ENCODE results near the gene BNIP2.
"Not testable (repeated sequence)": the region's sequence is repeated elsewhere in the genome, so short reads cannot be mapped to it uniquely, and the experiment has no call there.

Gene BNIP2, protein sequence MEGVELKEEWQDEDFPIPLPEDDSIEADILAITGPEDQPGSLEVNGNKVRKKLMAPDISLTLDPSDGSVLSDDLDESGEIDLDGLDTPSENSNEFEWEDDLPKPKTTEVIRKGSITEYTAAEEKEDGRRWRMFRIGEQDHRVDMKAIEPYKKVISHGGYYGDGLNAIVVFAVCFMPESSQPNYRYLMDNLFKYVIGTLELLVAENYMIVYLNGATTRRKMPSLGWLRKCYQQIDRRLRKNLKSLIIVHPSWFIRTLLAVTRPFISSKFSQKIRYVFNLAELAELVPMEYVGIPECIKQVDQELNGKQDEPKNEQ

DNA sequence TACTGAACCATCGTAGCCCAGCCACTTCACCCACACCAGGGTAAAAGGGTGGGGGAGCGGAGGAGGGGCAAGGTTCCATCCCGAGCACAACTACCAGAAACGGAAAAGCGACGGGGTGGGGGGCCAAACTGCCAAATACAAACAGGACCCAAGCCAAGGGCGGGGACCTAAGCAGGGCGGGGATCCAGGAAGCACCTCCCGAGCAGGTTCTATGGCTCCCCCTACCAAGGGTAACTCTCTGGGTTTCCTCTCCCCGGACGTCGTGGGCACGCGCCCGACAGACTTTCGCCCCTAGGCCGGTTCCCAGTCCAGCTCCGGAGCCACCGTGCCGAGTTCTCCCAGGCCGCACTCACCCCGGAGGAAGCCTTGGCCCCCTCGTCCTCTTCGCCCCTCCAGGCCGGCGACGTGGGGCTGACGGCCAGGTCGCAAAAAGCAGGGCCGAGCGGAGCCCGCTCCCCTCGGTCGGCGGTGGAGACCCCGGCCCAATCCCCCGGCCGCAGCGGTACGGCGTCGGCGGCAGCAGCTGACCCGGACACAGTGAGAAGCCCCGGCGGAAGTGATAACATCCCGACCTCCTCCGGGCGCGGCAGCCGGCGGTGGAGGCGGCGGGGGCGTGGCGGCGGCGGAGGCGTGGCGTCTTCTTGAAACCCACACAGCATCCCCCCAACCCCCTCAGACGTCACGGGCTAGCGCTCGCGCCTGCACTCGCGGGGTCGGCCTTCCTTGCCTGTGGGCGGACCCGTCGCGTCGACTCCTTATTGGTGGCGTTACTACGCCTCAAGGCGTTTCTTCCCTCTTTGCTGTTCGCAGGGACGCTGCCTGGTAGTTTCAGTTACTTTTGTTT lies at the start of gene BNIP2:
TSS of gene BNIP2 (minus strand) at position 539 of the 844 bp plus-strand sequence. CDS start 6,863 bp downstream, outside the sequence.
- peak; percentile 77 for DNase-seq

DNA sequence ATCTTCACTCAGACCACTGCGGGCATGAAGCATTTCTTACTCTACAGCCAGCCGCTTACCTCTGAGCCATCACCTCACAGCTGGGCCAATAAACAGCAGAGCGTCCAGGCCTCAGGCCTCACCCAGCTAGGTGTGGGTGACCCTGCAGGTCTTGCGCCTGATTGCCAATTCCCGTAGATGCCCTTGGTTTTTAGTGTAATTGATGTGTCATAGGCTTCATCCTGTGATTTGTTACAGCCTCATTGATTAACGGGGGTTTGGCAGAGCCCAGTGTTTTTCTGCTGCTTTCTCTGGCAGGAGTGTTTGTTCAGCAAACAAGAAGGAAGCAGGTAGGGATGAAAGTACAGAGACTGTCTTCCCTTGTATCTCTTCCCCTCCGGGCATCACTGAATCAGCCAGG lies 49.6 kb upstream of the BNIP2 start:
- DNase-seq, result no peak

DNA sequence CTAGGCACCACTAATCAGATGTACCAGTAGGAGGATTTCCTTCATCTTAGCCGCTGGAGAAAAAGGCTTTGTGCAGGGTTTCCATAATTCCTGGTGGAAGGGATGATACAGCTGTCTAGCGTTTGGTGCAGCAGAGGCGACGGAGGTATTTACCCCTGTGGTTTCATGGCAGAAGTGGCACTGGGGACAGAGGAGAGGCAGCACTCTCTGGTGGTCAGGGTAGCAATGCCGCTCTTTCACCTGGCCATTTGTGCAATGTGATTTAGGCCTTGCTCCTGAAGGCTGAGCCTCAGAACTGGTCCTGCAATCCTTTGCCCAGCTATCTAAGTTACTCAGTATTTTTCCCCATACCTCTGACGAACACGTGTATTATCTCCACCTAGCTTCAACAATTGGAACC lies 47.1 kb upstream of the BNIP2 start:
- DNase-seq, result no peak

DNA sequence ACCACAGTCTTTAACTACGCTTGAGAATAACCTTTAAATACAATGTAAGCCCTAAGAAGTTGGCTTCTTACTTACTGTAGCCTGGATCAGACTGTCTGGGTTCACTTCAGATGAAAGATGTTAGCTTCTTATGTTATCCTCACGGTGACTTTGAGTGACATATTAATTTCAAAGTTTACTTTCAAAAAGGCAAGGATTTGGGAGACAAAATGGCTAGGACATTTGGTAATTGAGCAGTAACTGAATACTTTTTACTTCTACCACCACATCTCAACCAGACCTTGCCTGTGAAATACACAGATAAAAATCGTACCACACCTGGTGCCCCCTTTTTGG lies 36.0 kb upstream of the BNIP2 start:
- DNase-seq, result no peak

DNA sequence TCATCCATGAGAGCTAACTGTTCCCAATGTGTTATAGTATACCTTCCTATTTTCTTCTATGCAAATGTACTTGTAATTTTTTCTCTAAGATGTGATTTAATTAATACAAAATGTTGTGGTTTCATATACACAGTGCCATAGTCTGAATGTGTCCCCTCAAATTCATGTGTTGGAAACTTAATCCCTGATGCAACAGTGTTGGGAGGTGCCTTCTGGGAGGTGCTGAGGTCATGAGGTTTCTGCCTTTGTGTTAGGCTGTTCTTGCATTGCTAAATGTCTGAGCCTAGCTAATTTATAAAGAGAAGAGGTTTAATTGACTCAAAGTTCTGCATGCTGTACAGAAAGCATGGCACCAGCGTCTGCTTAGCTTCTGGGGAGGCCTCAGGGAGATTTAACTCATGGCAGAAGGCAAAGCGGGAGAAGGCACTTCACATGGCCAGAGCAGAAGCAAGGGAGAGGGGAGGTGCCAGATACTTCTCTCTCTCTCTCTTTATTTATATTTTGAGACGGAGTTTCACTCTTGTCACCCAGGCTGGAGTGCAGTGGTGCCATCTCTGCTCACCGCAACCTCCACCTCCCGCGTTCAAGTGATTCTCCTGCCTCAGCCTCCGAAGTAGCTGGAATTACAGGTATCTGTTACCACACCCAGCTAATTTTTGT lies 34.7 kb upstream of the BNIP2 start:
- no peak for DNase-seq

DNA sequence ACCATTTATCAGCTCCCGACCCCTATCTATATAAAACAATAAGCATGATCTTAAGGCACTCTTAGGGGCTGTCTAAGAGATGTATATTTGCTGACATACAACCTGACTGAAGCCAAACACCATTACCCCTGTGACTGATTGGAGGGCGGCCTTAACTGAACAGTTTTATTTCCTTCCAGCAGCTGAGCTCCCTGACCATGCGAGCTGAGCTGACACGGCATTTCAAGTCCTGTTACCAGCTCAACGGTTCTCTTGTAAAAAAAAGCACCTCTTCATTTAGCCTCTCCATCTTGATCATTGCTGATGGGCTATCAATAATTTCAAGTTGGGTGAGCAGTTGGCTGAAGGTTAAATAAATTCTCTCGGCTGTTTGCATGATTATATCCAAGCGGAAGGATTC lies 33.4 kb upstream of the BNIP2 start:
- DNase-seq, result no peak

DNA sequence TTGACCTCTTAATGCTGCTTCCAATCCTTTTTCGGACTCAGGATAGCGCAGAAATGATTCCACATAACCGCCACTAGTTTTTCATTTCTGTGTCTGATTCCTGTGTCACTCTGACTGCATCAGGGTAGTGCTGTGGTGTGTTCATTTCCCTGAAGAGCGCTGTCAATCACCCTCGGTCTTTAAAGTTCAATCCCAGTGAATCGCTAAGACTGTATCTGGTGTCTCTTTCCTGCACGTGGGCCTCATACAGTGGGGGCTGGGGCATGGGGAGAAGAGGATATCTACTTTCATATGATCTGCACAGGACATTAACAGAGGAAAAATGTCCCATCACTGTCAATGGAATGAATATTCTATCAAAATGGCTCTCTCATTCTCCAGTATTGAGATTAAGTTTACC lies 32.9 kb upstream of the BNIP2 start:
- DNase-seq, result no peak

DNA sequence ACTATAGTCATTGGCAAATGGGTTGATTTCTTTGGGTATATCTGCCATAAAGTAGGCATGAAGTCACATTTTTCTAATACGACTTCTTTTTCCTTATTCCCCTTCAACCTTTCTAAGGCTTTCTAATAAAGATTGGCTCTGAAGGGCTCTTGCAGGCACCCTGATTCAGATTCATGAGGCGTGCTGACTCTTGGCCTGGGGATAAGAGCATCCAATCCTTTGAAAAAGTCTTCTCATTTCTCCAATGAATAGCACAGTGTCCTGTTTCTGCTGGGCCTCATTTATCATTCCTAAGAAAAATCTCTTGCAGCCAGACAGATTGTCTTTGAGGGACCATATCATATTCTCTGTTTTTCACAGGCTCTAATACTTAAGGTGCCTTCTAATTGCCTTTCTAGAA lies 32.3 kb upstream of the BNIP2 start:
- no peak for DNase-seq

DNA sequence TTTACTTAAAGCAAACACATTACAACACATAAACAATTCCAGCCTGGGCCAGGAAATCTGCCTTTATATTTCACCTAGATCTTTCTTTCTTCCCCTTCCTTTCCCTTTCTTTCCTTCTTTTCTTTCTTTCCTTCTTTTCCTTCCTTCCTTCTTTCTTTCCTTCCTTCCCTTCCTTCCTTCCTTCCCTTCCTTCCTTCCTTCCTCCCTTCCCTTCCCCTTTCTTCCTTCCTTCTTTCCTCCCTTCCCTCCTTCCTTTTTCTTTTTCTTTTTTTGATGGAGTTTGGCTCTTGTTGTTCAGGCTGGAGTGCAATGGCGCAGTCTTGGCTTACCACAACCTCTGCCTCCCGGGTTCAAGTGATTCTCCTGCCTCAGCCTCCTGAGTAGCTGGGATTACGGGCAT lies 24.1 kb upstream of the BNIP2 start:
- no peak for DNase-seq

DNA sequence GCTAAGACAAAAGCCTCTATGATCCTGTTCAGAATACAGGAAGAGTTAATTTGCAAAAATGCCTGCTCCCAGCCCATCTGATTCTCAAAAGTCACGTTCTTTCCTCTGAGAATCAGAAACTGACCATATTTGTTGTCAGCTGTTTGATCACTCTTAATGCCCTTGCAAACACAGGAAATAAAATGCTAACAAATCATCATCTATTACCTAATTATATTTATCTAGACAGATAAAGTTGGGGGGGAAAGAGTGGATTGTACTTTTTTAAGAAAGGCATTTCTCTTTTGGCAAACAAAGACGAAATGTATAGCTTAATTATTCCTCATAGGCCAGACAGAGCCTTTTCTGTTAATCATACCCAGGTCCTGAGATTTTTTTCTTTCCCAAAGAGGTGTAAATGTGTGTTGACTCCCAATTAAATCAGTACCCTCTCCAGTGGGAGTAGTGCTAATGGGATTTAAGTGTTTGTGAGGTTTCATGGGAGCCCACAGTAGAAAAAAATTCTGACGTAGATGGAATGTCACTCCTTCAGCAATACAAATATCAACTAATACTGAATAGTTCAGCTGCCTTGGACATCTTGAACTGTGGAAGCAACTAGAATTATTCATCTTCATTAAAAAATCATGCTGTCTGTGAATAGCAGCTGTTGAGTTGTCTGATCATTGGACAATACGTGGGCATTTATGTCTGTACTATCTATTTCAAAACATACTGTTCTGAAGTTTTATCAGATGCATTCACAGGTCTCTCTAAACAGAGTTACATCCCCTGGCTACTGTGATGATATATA lies 22.5 kb upstream of the BNIP2 start:
- DNase-seq, result no peak

DNA sequence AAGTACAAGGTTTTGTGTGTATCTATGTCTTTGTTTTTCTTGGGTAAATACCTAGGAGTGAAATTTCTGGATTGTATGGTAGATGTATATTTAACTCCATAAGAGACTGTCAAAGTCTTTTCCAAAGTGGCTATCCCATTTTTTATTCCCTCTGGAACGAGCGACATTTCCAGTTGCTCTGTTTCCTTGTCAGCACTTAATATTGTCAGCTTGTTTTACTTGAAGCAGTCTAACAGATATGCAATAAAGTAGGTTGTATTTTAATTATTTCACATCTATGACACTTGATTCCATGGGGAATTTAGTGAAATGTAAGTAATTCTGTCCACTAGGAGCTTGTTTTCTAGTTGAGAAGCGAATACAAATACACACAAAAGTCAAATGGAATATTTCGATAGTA lies 18.5 kb upstream of the BNIP2 start:
- no peak for DNase-seq

DNA sequence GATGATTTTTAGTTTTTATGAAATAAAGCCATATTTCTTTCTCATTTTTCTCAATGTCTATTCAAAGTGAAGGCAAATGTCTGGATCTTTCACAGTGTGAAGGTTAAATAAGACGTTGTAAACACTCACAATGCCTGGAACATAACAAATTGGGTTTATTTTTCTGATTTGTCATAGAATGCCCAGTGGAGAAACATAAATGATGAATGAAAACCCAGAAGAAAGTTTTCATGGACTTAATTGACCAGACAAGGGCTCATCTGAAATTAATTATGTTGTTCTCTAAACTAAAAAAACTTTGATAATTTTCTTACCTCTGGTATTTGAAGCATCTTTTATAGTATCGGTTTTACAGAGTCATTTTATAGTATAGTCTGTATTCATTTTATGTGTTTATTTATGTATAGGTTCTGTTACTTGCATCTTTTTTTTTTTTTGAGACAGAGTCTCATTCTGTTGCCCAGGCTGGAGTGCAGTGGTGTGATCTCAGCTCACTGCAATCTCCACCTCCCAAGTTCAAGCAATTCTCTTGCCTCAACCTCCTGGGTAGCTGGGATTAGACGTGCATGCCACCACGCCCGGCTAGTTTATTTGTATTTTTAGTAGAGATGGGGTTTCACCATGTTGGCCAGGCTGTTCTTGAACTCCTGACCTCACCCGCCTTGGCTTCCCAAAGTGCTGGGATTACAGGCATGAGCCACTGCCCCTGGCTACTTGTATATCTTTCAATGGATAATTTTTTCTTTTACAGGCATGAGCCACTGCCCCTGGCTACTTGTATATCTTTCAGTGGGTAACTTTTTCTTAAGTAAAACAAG lies 15.1 kb upstream of the BNIP2 start:
- no peak for DNase-seq

DNA sequence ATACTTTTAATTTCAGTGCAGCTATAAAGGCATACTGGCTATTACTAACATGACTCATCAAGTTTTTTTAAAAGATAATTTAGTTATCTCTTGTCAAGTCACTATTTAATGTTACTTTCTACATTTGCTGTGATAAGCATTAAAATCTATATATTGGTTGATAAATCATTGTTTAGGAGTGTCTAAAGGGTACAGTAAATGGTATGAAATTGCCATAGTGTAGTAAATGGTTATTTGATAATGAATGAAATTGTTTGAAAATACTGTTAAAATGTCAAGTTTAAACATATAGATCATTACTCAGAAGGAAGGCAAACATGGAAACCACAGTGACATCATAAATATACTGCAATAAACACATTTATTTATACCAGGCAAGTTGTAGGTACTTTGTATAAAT lies 13.2 kb upstream of the BNIP2 start:
- DNase-seq, result no peak

DNA sequence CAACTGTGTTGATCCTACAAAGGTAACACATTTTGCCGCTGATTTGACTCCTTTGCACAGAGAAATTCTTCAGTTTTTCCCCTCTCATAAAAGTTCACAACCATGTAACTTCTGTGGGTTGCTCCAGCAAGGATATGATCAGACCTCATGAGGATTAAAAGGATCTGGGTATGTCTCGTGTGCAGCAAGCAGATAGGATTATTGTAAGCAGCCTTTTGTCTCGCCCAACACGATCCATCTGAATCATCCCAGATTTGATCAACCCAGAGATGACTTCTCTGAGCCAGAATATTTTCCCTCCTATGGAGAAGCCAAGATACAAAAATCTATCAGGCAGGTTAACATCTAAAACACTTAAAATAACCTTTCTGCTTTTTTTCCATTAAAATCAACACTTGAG lies 12.8 kb upstream of the BNIP2 start:
- no peak for DNase-seq

DNA sequence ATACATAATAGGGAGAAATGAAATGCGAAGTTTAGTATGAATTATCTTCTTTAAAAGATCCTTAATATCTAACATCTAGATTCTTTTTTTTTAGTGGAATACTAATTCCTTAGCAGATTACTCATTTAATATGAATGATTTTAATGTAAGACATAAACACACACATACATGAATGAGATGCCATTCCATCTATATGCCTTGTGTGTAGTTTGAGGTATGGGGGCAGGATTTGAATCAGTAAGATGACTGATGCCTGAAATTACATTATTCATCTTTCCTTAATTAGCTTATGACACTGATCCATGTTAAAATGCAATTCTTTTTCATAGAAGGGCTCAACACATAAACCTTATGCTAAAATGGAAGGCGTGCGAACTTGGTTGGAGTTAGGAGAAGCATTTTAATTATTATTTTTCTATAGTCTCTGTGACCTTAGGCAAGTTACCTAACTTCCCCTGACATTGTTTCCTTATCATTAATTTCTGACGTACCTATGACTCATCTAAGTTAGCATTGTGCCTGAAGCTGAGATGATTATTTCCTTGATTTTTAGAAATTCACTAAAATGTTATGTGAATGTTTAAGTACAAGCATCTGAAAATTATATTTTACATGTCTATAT lies 10.8 kb upstream of the BNIP2 start:
- DNase-seq, result no peak

DNA sequence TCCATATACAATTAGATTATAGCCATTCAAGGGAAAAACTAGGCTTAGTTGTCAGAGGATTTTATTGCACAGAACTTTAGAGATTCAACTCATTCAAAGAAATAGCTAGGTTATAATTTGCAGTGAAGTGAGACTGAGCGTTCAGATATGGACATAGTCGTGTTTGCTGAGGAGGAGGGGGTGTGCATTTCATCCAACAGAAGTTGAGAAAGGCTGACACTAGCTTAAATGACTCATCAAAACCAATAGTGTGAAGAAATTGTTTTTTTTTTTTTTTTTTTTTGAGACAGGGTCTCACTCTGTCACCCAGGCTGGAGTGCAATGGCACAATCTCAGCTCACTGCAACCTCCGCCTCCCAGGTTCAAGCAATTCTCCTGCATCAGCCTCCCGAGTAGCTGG lies 8.9 kb upstream of the BNIP2 start:
- not testable (repeated sequence) for DNase-seq

DNA sequence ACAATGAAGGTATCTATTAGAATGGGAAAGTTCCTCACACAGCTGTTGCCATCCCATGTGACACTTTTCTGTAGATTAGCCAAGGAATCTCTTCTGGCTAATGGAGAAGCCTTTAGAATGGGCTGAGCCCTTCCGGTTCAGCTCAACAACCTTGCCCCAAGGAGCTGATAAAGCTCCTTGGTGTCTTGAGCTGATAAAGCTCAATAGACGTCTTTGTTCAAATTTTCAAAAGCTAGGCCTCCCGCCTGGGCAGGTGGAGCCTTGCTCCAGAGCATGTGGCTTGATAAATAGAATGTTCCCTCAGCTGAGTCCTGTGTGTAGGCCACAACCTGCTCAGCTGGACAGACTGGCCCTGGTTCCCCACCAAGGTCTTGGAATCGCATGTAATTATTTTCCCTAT lies 7.2 kb upstream of the BNIP2 start:
- no peak for DNase-seq

DNA sequence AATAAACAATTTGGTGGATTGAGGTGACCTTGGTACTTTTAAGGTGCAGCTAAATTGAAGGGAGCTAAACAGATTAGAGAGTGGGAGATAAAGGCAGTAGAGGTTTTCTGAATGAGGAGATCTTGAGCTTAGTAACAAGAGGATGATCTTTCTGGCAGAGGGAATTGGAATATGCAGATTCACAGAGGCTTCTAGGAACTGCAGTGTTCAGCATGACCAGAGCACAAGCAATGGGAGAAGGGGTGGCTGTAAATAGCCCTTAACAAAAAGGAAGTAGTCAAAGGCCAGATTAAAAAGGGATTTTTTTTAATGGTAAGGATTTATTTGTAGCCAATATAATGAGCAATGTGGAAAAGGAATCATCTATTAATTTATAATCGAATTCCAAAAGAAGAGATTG lies 5.7 kb upstream of the BNIP2 start:
- no peak for DNase-seq

DNA sequence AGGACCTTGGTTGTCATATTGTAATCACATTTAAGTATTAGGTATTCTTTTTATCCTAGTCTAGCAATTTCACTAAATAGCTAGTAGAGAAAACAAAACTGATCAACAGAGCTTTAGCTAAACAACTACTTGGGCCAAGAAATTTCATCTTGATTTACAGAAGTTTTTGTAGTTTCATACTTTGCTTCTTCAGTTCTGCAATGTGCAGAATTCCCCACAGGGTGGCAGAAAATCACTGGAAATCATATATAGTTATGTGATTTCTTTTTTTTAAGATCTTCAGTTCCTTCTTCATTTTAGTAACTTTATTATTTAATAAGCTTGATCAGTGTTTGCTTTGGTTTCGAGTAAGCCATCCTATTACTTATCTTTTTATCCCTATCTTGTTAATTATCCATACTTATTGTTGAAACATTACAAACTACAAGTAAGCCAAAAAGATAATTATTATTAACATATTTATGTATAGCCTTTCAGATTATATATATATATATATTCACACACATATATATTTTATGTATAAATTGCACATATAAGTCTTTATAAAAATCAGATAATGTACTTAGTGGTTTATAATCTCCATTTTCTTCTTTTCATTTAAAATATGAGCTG lies 2.2 kb upstream of the BNIP2 start:
- DNase-seq, result no peak

DNA sequence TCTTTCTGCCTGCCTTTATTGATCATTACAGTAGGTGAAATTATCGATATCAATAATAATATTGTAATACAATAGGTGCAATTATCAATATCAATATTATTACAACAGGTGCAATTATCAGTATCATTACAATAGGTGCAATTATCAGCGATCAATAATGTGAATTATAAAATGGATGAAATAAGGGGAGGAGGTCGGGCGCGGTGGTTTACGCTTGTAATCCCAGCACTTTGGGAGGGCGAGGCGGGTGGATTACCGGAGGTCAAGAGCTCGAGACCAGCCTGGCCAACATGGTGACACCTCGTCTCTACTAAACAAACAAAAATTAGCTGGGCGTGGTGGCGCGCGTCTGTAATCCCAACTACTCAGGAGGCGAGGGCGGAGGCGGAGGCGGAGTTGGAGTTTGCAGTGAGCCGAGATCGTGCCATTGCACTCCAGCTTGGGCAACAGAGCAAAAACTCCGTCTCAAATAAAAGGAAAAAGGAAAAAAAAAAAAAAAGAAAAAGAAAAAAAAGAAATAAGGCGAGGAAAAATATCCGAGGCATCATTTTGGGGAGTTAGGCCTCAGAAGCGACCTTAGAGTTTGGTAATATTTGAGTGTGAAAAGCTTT lies 611 bp upstream of the BNIP2 start:
- DNase-seq, result peak; percentile 25

DNA sequence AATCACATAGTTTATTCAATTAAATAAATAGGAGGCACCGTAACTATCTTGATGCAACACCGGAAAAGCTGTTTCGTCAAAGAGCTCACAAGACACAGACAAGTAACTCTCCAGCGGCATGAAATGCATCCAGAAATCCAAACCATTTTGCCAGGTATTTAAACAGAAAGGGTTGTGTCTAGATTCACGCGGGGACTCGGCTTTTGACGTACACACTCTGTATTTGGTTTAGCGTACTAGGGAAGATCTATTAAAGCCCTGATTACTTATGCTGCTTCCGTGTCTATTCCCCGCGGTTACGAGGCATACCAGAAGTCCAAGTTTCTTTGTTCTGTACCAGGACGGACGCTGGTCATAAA lies 718 bp downstream of the BNIP2 start:
- peak; percentile 23 for DNase-seq

All from GF-D8 (cell line).